ENCODE results near the gene PDXDC1.
"Not testable (repeated sequence)": the region's sequence is repeated elsewhere in the genome, so short reads cannot be mapped to it uniquely, and the experiment has no call there.

The PDXDC1 gene

GRCh38 chr16:14973785-14974322 is 972 bp upstream of the PDXDC1 start:
- DNase-seq, result not testable (repeated sequence)

GRCh38 chr16:14974331-14974655 is 533 bp upstream of the PDXDC1 start:
- DNase-seq, result not testable (repeated sequence)

- not testable (repeated sequence) for DNase-seq
Observed at GRCh38 chr16:14975418-14976194, 780 bp downstream of the PDXDC1 start.

- not testable (repeated sequence) for DNase-seq
Observed at GRCh38 chr16:14976971-14977736, 2.3 kb downstream of the PDXDC1 start.

- DNase-seq, result not testable (repeated sequence)
Observed at GRCh38 chr16:14978281-14978680, 3.5 kb downstream of the PDXDC1 start.

- not testable (repeated sequence) for DNase-seq
Observed at GRCh38 chr16:14978908-14979307, 4.1 kb downstream of the PDXDC1 start.

GRCh38 chr16:14981234-14981633 is 6.4 kb downstream of the PDXDC1 start:
- DNase-seq, result not testable (repeated sequence)

- DNase-seq, result not testable (repeated sequence)
Observed at GRCh38 chr16:14982521-14982920, 7.7 kb downstream of the PDXDC1 start.

- DNase-seq, result not testable (repeated sequence)
Observed at GRCh38 chr16:14988092-14988491, 13.3 kb downstream of the PDXDC1 start.

GRCh38 chr16:14988661-14989191 is 13.9 kb downstream of the PDXDC1 start:
- not testable (repeated sequence) for DNase-seq

GRCh38 chr16:14989291-14990281 is 14.8 kb downstream of the PDXDC1 start:
- not testable (repeated sequence) for DNase-seq

- DNase-seq, result not testable (repeated sequence)
Observed at GRCh38 chr16:14993277-14994151, 18.7 kb downstream of the PDXDC1 start.

GRCh38 chr16:14996702-14997101 is 21.9 kb downstream of the PDXDC1 start:
- not testable (repeated sequence) for DNase-seq

- not testable (repeated sequence) for DNase-seq
Observed at GRCh38 chr16:14998300-14998699, 23.5 kb downstream of the PDXDC1 start.

- not testable (repeated sequence) for DNase-seq
Observed at GRCh38 chr16:14999845-15000244, 25.0 kb downstream of the PDXDC1 start.

GRCh38 chr16:15002448-15002847 is 27.6 kb downstream of the PDXDC1 start:
- not testable (repeated sequence) for DNase-seq

- not testable (repeated sequence) for DNase-seq
Observed at GRCh38 chr16:15005357-15006132, 30.7 kb downstream of the PDXDC1 start.

- DNase-seq, result not testable (repeated sequence)
Observed at GRCh38 chr16:15008647-15009046, 33.8 kb downstream of the PDXDC1 start.

- DNase-seq, result not testable (repeated sequence)
Observed at GRCh38 chr16:15012941-15013340, 38.1 kb downstream of the PDXDC1 start.

- DNase-seq, result not testable (repeated sequence)
Observed at GRCh38 chr16:15015671-15016070, 40.8 kb downstream of the PDXDC1 start.

All from NCI-H1694 (cell line).